Omental fat pad (tissue), 4 donors: ENCODE data around the gene CLMN. TPM values are rescaled to one million over a fixed set of nuclear protein-coding genes. Genes with fewer than 3 reads are reported as not detected.

ENCODE experiments used
- ATAC-seq: fragments of 150-250 bp; one replicate; pipeline ENCODE4 v1.9.1; 2016; ENCODE audit warnings: mild to moderate bottlenecking, moderate library complexity; ENCODE audit not compliant: low FRiP score
- DNase-seq: peaks from one replicate; pipeline ENCODE4 v3.0.0-alpha.2; 2019; ENCODE audit warnings: low spot score
- CTCF ChIP-seq, 3 donors: fragments of 450-650 bp; IDR thresholded peaks; one replicate each; pipeline ENCODE4 v1.5.1; 2016 to 2017; ENCODE audit warnings: antibody characterized with exemption in 3 of 3, mild to moderate bottlenecking in 3 of 3, moderate library complexity in 2 of 3
- total RNA-seq, 4 donors: library from RNA; depleted of rRNA; stranded (reverse); fragments of >200 nt; gene quantifications; one replicate each; pipeline ENCODE4 v1.1.0, GENCODE V29; 2016

The CLMN gene
- total RNA-seq, 4 donors from 2014 or later: 25.1 to 41.9 (median 32.9) TPM

DNA sequence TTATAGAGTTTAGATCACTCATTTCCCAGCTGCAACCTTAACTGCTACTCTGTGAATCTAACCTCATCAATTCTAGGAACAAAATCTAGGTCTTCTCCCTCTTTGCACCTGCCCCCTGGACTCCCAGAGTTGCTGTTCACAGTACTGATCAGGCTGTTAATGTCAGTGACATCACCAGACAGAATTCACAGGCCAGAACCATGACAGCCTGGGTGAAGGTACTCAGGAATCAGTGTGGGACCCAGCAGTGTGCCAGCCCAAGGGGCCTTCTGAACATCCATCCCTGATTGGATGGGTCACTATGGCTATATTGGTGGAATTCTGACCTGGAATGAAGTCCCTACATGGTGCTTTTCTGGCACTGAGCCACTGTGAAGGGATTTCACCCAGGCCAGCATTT is 72.8 kb downstream of the CLMN start:
- no peak for DNase-seq
- ATAC-seq: no peak
- TF ChIP-seq CTCF (IDR thresholded peaks at IDR 0.05): no peak

DNA sequence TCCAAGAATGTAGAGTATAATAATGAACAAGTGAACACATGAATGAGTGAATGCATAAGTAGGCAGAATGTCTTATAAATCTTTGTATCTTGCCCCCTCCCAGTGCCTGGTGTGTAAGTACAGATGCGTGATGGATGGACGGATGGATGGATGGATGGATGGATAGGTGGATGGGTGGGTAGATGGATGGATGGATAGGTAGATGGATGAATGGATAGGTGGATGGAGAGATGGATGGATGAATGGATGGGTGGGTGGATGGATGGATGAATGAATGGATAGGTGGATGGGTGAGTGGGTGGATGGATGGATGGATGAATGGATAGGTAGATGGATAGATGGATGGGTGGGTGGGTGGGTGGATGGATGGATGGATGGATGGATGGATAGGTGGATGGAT is 74.4 kb downstream of the CLMN start:
- ATAC-seq: no peak
- no peak for TF ChIP-seq CTCF (IDR thresholded peaks at IDR 0.05)
- no peak for DNase-seq

DNA sequence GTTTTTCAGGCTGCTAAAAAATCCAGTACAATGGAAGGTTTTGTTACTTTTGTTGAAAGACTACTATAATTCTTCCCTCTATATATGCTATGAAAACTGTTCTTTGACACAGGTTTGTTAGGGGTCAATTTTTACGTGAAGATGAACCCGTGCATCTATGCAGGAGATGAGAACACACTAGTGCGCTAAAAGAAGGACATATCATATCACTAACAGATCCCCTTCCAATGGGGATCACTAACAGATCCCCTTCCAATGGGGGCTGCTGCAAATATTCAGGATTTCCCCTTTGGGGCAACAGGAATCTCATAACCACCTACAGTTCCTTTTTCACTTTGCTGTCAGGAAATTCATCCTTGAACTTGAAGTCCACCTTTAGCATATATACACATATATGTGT is 75.1 kb downstream of the CLMN start:
- no peak for TF ChIP-seq CTCF (IDR thresholded peaks at IDR 0.05)
- ATAC-seq (no peak), DNase-seq (no peak)

GRCh38 chr14:95242870-95243269 is 76.8 kb downstream of the CLMN start:
- TF ChIP-seq CTCF (IDR thresholded peaks at IDR 0.05): no peak
- ATAC-seq (no peak), DNase-seq (no peak)

DNA sequence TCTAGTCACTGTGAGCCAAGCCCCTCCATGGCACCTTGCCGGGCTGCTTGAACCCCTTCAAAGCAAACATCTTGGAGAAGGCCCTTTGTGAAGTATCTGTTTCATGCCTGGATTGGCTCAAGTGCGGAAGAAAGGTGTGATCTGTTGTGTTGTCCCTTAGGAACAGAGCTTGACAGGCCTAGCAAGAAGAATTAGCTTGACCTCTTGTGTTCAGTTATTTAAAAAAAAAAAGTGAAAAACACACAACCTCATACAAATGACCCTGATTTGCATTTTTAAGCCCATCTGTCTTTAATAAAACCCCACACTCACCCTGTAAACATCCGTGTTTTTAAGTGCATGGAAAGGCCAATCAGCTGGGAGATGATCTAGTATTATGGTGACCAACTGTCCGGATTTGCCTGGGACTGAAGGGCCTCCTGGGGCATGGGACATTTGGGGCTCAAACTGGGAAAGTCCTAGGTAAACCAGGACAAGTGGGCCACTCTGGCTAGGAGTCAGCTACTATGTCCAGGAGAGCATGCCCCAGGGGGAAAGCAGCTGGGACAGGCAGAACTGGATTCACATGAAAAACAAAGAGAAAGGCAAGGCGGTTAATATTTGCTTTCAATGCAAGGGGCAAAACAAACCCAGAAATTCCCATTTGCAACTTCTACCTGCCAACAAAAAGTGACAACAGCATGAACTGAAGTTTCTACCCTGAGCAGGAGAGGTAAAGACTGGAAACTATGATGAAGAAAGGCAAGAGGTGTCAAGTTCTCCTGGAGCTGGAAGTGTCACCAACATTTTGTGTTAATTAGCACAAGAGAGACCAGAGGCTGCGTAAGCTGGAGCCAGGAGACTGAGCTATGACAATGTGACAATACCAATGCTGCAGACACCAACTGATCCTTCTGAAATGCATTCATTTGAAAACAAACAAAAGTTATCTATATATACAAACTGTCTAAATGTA is 78.6 kb downstream of the CLMN start:
- no peak for TF ChIP-seq CTCF (IDR thresholded peaks at IDR 0.05)
- DNase-seq: no peak
- ATAC-seq: no peak

DNA sequence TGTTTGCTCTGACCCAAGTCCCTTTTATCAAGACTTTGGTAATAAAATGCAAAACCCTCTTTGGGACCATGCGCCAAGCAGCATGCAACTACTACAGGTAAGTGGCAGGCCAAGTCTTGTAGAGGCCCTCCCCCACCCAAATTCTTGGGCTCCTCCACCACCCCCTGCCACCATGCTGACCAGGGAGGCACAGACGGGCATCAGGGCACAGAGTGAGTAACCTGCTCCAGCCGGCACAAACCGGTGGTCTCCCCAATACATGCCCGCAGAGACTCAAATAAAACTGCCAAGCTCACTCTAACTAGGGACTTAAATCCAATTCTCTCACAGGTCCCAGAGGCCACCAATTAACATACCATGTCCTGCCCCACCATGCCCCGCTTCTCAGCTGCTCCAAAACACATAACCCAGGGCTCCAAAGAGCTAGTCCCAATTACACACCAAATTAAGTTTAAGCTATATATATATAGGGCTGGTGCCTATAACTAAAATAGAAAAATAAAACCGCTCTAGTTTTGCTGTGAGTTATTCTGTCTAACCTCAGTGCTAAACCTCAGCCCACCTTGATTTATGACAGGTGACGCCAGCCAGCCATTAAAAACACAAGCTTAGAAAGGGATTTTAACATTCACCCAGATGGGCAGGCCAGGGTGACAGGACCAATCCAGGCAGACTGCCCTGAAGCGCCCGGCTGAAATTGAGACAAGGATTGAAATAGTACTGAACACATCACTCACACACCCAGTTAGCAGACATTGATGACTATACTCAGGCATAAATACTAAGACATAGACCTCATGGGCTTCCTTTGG is 81.0 kb downstream of the CLMN start:
- ATAC-seq (no peak), DNase-seq (no peak)
- TF ChIP-seq CTCF (IDR thresholded peaks at IDR 0.05): no peak
